Endothelial cell of umbilical vein (primary cell): Measurements from ENCODE around the gene TPD52L2. TPM values are rescaled to one million over a fixed set of nuclear protein-coding genes. Genes with fewer than 3 reads are reported as not detected.
"Not testable (repeated sequence)": the region's sequence is repeated elsewhere in the genome, so short reads cannot be mapped to it uniquely, and the experiment has no call there.

Experiments used
- BruUV-seq: library from RNA; stranded (reverse); fragments of 400-500 nt; replicated peaks from 2 replicates; lab custom pipeline; 2021; lab: Mats Ljungman, UMichigan
- CTCF ChIA-PET: fragments of 300-600, 350-600 bp; sonication (Branson Sonifier 250); formaldehyde crosslinking; loops from one replicate; lab custom pipeline; 2021; ENCODE audit warnings: antibody characterized with exemption, inconsistent platforms; lab: Charles Lee
- POLR2A ChIA-PET: fragments of 300-600, 350-600 bp; sonication (Branson Sonifier 250); formaldehyde crosslinking; loops from one replicate; lab custom pipeline; 2021; ENCODE audit warnings: antibody characterized with exemption, inconsistent platforms; lab: Charles Lee
- DNase-seq: peaks from one replicate; pipeline ENCODE4 v3.0.0-alpha.2; 2011; ENCODE audit warnings: low read depth, low spot score
- FAIRE-seq: peaks from 2 replicates; lab custom pipeline; 2011; peaks lifted over from hg19 to GRCh38; lab: Jason Lieb, UNC
- H2AFZ ChIP-seq: 2 replicates; pipeline ENCODE4 v1.6.0; 2012; ENCODE audit warnings: low read depth, low read length, control low read depth, inconsistent platforms
- H3K27ac ChIP-seq: 2 replicates; pipeline ENCODE4 v1.5.1; 2011; ENCODE audit warnings: low read depth, mild to moderate bottlenecking, control low read depth, low read length, moderate library complexity; ENCODE audit not compliant: insufficient read depth
- H3K27me3 ChIP-seq, 2 experiments: 2 replicates each; pipeline versions ENCODE4 v1.6.0 to v1.6.1; 2011; ENCODE audit warnings: low read length in 2 of 2, mixed read lengths in 1 of 2; ENCODE audit not compliant: control insufficient read depth in 2 of 2, insufficient read depth in 2 of 2
- H3K36me3 ChIP-seq, 2 experiments: 2 replicates in 1 of 2; 3 replicates in 1 of 2; pipeline ENCODE4 v1.5.1; 2011; ENCODE audit warnings: low read length in 2 of 2, mild to moderate bottlenecking in 1 of 2, moderate library complexity in 1 of 2; ENCODE audit not compliant: control insufficient read depth in 2 of 2, insufficient read depth in 2 of 2; ENCODE audit errors: extremely low read depth in 1 of 2
- H3K4me1 ChIP-seq: 3 replicates; pipeline ENCODE4 v1.5.1; 2011; ENCODE audit warnings: mild to moderate bottlenecking, low read length; ENCODE audit not compliant: control insufficient read depth, insufficient read depth; ENCODE audit errors: extremely low read depth
- H3K4me2 ChIP-seq: 2 replicates; pipeline ENCODE4 v1.6.1; 2011; ENCODE audit warnings: low read length, control low read depth, mixed read lengths; ENCODE audit not compliant: insufficient read depth
- H3K4me3 ChIP-seq, 3 experiments: fragments of 200-600 bp in 1 of 3; sonication (generic), shearing (Covaris generic) in 1 of 3; replicated peaks in 1 of 3; 2 replicates each; pipeline ENCODE4 v1.5.1; 2011 to 2016; ENCODE audit warnings: control low read depth in 3 of 3, low read length in 3 of 3, mild to moderate bottlenecking in 2 of 3, inconsistent platforms in 1 of 3, low read depth in 1 of 3, moderate library complexity in 1 of 3; ENCODE audit not compliant: insufficient read depth in 1 of 3
- H3K79me2 ChIP-seq: 2 replicates; pipeline ENCODE4 v1.6.0; 2012; ENCODE audit warnings: low read length, inconsistent platforms; ENCODE audit not compliant: control insufficient read depth, insufficient read depth
- H3K9ac ChIP-seq: replicated peaks from 2 replicates; pipeline ENCODE3; 2011; ENCODE audit warnings: low read length, control low read depth; ENCODE audit not compliant: insufficient read depth; ENCODE audit errors: extremely low read depth
- H3K9me1 ChIP-seq: replicated peaks from 3 replicates; pipeline ENCODE4 v1.6.0; 2011; ENCODE audit warnings: mild to moderate bottlenecking, low read length; ENCODE audit not compliant: control insufficient read depth, insufficient read depth; ENCODE audit errors: extremely low read depth
- H3K9me3 ChIP-seq: replicated peaks from 2 replicates; pipeline ENCODE4 v1.5.1; 2012; ENCODE audit warnings: low read length, inconsistent platforms; ENCODE audit not compliant: control insufficient read depth, insufficient read depth
- H4K20me1 ChIP-seq: replicated peaks from 2 replicates; pipeline ENCODE3; 2011; ENCODE audit warnings: mild to moderate bottlenecking, low read length; ENCODE audit not compliant: control insufficient read depth, insufficient read depth; ENCODE audit errors: extremely low read depth
- FOS ChIP-seq: IDR thresholded peaks from 2 replicates; pipeline ENCODE4 v1.6.1; 2011; ENCODE audit warnings: mild to moderate bottlenecking, low read length, moderate library complexity, borderline replicate concordance; ENCODE audit not compliant: insufficient read depth
- GATA2 ChIP-seq: IDR thresholded peaks from 2 replicates; pipeline ENCODE4 v1.7.0; 2011; ENCODE audit warnings: low read depth, mild to moderate bottlenecking, moderate library complexity, mixed read lengths, low read length; ENCODE audit not compliant: insufficient read length, insufficient read depth
- JUN ChIP-seq: IDR thresholded peaks from 2 replicates; pipeline ENCODE4 v1.6.1; 2011; ENCODE audit warnings: borderline replicate concordance, low read depth; ENCODE audit not compliant: insufficient read length, insufficient read depth
- MYC ChIP-seq: IDR thresholded peaks from one replicate; pipeline ENCODE4 v1.6.1; 2011; ENCODE audit warnings: mild to moderate bottlenecking, low read depth, low read length
- POLR2A ChIP-seq: IDR thresholded peaks from 2 replicates; pipeline ENCODE4 v1.6.1; 2012; ENCODE audit warnings: low read depth, mild to moderate bottlenecking, control low read depth, low read length
- POLR2AphosphoS5 ChIP-seq: IDR thresholded peaks from 2 replicates; pipeline ENCODE4 v1.6.1; 2012; ENCODE audit warnings: low read depth, mild to moderate bottlenecking, control low read depth, low read length, moderate library complexity; ENCODE audit not compliant: insufficient read depth
- dilution Hi-C: fragments of 300-500 bp; cut with MboI; formaldehyde crosslinking; loops from one replicate; pipeline ENCODE4 v1.15.0; 2019; ENCODE audit warnings: low sequenced_read_pairs; ENCODE audit not compliant: extremely low pct_ligation_motif_present
- intact Hi-C: fragments of 100-400 bp; cut with micrococcal nuclease; formaldehyde crosslinking; loops from one replicate; pipeline ENCODE4 v1.10.0; 2022
- polyA plus RNA-seq, 4 experiments: library from polyadenylated mRNA; depleted of rRNA in 3 of 4; stranded (reverse) in 3 of 4; unstranded in 1 of 4; fragments of >200 nt; gene quantifications; 2 replicates each; pipeline versions ENCODE4 v1.2.1 to v1.2.3, GENCODE V29; 2011 to 2012; ENCODE audit warnings: missing spikeins in 1 of 4
- total RNA-seq: library from RNA; stranded (reverse); gene quantifications from 2 replicates; pipeline ENCODE4 v1.2.3, GENCODE V29; 2021
- TF ChIP-seq, protein P1 (sequence below): IDR thresholded peaks from 2 replicates; pipeline ENCODE4 v1.6.1; 2011; ENCODE audit not compliant: insufficient read depth, insufficient read length
- TF ChIP-seq, protein P2 (sequence below), 2 donors: IDR thresholded peaks; 1 replicate in 1 of 2; 2 replicates in 1 of 2; pipeline ENCODE4 v1.5.1; 2011; ENCODE audit warnings: low read length in 2 of 2, mild to moderate bottlenecking in 2 of 2, moderate library complexity in 2 of 2, control low read depth in 1 of 2, inconsistent platforms in 1 of 2, low read depth in 1 of 2; ENCODE audit not compliant: insufficient read depth in 1 of 2; ENCODE audit errors: extremely low read depth in 1 of 2

Gene TPD52L2
- total and polyA plus RNA-seq, 2 donors (not counting 3 experiments of a cell fraction or from before 2014, with no cell fraction given), result 123 to 142 TPM

DNA sequence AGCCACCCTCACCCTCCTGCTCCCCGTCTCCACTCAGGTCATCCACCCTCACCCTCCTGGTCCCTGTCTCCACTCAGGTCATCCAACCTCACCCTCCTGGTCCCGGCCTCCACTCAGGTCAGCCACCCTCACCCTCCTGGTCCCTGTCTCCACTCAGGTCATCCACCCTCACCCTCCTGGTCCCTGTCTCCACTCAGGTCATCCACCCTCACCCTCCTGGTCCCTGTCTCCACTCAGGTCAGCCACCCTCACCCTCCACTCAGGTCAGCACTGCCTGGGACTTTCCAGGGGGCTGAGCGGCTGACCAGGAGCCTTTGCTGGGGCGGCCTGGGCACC lies 11.4 kb upstream of the TPD52L2 start:
- H4K20me1 ChIP-seq, H3K79me2 ChIP-seq, dilution Hi-C loops, H3K9me3 ChIP-seq, H3K9me1 ChIP-seq, POLR2A ChIA-PET, H3K9ac ChIP-seq, H3K4me3 ChIP-seq, H3K27me3 ChIP-seq, BruUV-seq, intact Hi-C loops, H3K36me3 ChIP-seq, H3K27ac ChIP-seq, H3K4me2 ChIP-seq, H2AFZ ChIP-seq, DNase-seq, FAIRE-seq: not testable (repeated sequence)
- H3K4me1 ChIP-seq, result peaks cover 16% of the 10 kb centered on the region
- CTCF ChIA-PET, result interaction anchor here (1.1 to 3.4 kb wide), 2 partner anchors 11 to 68 kb away, joined by 3 to 12 read pairs; no protein-coding TSS in a partner anchor

DNA sequence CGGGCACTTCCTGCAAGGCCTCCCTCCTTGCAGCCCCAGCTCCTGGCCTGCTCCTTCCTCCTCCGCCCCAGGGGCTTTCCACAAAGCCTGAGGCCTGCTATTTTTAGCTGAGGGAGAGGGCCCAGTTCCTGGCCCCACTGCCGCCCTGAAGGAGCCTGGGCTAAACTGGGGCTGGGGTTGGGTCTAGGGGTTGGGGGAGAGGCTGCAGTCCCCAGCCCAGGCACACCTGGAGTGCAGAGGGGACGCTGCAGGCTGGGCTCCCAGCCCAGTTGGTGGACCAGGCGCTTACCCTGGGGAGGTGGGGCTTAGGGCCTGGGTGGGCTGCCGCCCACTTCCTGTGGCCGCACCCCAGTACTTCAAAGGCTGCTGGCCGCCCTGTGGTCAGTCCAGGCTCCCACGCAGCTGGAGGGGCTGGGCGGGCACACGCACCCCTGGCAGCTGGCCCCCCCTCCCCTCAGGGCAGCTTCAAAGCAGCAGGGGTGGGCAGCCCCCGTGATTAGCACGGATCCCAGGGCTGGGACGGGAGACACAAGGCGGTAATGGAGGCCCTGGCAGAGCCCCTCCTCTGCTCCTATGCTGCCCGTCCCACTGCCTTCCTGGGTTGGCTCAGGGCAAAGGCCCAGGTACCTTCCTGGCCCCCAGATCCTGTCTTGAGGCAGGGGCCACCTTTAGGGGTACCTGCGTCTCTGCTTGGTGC lies 10.9 kb upstream of the TPD52L2 start:
- peaks cover 21% of the 10 kb centered on the region for H3K4me1 ChIP-seq
- no peaks in the 10 kb centered on the region for H3K9me1 ChIP-seq
- ChIA-PET POLR2A (no interaction called here), CTCF (interaction anchor here (1.1 to 3.4 kb wide), 2 partner anchors 10 to 68 kb away, joined by 3 to 12 read pairs; no protein-coding TSS in a partner anchor)
- H3K79me2 ChIP-seq, result no peaks in the 10 kb centered on the region
- H2AFZ ChIP-seq, result peak overlapping the region; percentile 3
- peaks cover 0 to 5% of the 10 kb centered on the region in 2 experiments for H3K27me3 ChIP-seq
- no TSS peak for BruUV-seq
- intact Hi-C loops, result no loop called here
- no peaks in the 10 kb centered on the region for H3K9me3 ChIP-seq
- no peak for FAIRE-seq
- no peak overlapping the region for H3K9ac ChIP-seq
- no peak overlapping the region for H3K4me2 ChIP-seq
- TF ChIP-seq MYC (no peak), GATA2 (no peak), JUN (no peak), POLR2AphosphoS5 (no peak), FOS (no peak), POLR2A (no peak)
- TF ChIP-seq, protein P1, sequence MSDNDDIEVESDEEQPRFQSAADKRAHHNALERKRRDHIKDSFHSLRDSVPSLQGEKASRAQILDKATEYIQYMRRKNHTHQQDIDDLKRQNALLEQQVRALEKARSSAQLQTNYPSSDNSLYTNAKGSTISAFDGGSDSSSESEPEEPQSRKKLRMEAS, result no peak
- TF ChIP-seq, protein P2, sequence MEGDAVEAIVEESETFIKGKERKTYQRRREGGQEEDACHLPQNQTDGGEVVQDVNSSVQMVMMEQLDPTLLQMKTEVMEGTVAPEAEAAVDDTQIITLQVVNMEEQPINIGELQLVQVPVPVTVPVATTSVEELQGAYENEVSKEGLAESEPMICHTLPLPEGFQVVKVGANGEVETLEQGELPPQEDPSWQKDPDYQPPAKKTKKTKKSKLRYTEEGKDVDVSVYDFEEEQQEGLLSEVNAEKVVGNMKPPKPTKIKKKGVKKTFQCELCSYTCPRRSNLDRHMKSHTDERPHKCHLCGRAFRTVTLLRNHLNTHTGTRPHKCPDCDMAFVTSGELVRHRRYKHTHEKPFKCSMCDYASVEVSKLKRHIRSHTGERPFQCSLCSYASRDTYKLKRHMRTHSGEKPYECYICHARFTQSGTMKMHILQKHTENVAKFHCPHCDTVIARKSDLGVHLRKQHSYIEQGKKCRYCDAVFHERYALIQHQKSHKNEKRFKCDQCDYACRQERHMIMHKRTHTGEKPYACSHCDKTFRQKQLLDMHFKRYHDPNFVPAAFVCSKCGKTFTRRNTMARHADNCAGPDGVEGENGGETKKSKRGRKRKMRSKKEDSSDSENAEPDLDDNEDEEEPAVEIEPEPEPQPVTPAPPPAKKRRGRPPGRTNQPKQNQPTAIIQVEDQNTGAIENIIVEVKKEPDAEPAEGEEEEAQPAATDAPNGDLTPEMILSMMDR (IDR thresholded peaks at IDR 0.05; ENCODE audit: extremely low read depth in 1 of 2, insufficient read depth in 1 of 2, low read depth in 1 of 2, low read length in 2 of 2), result no peak
- no peaks in the 10 kb centered on the region for H4K20me1 ChIP-seq
- no peak overlapping the region for H3K4me3 ChIP-seq
- no peaks in the 10 kb centered on the region for H3K36me3 ChIP-seq
- DNase-seq, result no peak
- dilution Hi-C loops, result no loop called here
- no peak overlapping the region for H3K27ac ChIP-seq
